Activated T-helper 2 cell treated with anti-CD3 and anti-CD28 coated beads, Interferon-gamma antibody, Interleukin-2, Interleukin-4, amounts not matched to agents 10 μg/mL and 5 μg/mL and 100 μg/mL, durations not matched to agents 14 hours and 24 hours and 36 hours (primary cell): ENCODE data around the gene ENAH. TPM values are rescaled to one million over a fixed set of nuclear protein-coding genes. Genes with fewer than 3 reads are reported as not detected.

Source experiments
- DNase-seq: peaks from one replicate; pipeline ENCODE4 v3.0.0; 2021; ENCODE audit warnings: low spot score
- H3K27ac Mint-ChIP-seq: one replicate; pipeline ENCODE4 v1.8.0; 2021; ENCODE audit warnings: mixed read lengths
- H3K27me3 Mint-ChIP-seq: one replicate; pipeline ENCODE4 v1.8.0; 2021; ENCODE audit warnings: low read depth, mixed read lengths
- H3K36me3 Mint-ChIP-seq: one replicate; pipeline ENCODE4 v1.8.0; 2021; ENCODE audit warnings: low read depth, mixed read lengths
- H3K4me1 Mint-ChIP-seq: one replicate; pipeline ENCODE4 v1.8.0; 2021; ENCODE audit warnings: low read depth, mixed read lengths
- H3K4me3 Mint-ChIP-seq: one replicate; pipeline ENCODE4 v1.8.0; 2021; ENCODE audit warnings: low read depth, mild to moderate bottlenecking, moderate library complexity, mixed read lengths
- H3K9me3 Mint-ChIP-seq: one replicate; pipeline ENCODE4 v1.8.0; 2021; ENCODE audit warnings: mixed read lengths
- intact Hi-C: fragments of 100-400 bp; cut with micrococcal nuclease; formaldehyde crosslinking; loops from one replicate; pipeline ENCODE4 v1.15.1; 2023
- total RNA-seq: library from RNA; stranded (reverse); gene quantifications from 2 replicates; pipeline ENCODE4 v1.2.3, GENCODE V29; 2022

The ENAH gene
- total RNA-seq, 1 donor from 2014 or later: 0.14 TPM

- Mint-ChIP-seq H3K27me3 (peaks cover 6% of the 10 kb centered on the region), H3K36me3 (no peaks in the 10 kb centered on the region), H3K4me1 (no peaks in the 10 kb centered on the region), H3K27ac (no peak overlapping the region), H3K9me3 (no peaks in the 10 kb centered on the region), H3K4me3 (no peak overlapping the region)
- intact Hi-C loops: no loop called here
- no peak for DNase-seq
Measured at GRCh38 chr1:225603538-225604354, 49.2 kb downstream of the ENAH start.

DNA sequence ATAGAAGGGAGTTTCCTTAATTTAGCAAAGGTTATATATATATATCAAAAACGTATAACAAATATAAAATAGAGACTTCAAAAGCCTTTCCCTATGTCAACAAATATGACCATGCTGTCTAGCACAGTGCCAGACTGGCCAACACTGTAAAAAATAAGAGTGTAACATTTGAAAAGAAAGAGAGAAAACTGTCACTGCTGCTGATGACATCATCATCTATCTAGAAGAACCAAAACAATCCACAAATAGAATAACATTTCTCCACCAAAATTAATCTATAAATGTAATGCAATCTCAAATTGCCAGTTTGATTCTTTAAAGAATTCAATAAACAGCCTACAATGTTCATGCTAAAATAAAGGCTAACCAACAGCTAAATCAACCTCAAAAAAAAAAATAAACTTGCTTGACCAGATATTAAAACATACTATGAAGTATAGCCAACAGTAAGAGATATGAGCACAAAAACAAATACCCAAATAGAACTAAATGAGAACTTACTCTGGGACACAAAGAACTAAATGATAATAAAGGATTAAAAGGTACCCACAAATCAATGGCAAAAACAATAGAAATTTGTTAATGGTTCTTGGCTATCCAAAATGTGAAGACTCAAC lies 50.2 kb downstream of the ENAH start:
- Mint-ChIP-seq H3K27ac (no peak overlapping the region), H3K27me3 (peaks cover 6% of the 10 kb centered on the region), H3K4me3 (no peak overlapping the region), H3K9me3 (no peaks in the 10 kb centered on the region), H3K4me1 (no peaks in the 10 kb centered on the region), H3K36me3 (no peaks in the 10 kb centered on the region)
- intact Hi-C loops: no loop called here
- no peak for DNase-seq

DNA sequence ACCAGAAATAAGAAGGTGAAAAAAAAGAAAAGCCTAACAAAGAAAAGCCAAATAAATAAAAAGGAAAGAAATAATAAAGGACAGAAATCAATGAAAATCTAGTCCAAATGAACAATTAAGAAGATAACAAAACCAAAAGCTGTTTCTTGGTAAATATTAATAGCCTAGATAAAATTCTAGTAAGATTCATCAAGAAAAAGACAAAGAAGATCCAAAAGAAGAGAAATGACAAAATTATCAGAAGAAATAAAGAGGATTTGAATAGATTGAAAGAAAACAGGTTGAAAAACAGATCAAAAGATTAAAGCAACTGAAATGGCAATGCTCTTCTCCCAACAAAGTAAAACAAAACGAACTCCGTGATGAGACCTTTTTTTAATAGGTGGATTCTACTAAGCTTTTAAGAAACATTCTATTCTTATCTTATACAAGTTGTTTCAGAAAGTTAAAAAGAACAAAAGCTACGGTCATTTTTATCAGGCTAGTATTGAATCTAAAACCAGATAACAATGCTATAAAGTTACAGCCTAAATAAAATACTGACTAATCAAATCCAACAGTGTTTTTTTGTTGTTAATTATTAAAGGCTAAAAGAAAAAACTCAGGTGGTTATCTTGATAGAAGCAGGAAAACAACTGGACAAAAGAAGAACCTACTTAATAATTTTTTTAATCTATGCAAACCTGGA lies 50.9 kb downstream of the ENAH start:
- no peaks in the 10 kb centered on the region for H3K4me1 Mint-ChIP-seq

GRCh38 chr1:225598847-225599246 lies 54.1 kb downstream of the ENAH start:
- no peak for DNase-seq
- no peaks in the 10 kb centered on the region for H3K36me3 Mint-ChIP-seq
- H3K27ac Mint-ChIP-seq: no peak overlapping the region
- H3K4me1 Mint-ChIP-seq: no peaks in the 10 kb centered on the region
- intact Hi-C loops: no loop called here
- H3K4me3 Mint-ChIP-seq: no peak overlapping the region
- H3K27me3 Mint-ChIP-seq: peaks cover 14% of the 10 kb centered on the region
- H3K9me3 Mint-ChIP-seq: no peaks in the 10 kb centered on the region

More for the DNA sequence above, 50.9 kb downstream of the ENAH start:
- Mint-ChIP-seq H3K9me3 (no peaks in the 10 kb centered on the region), H3K36me3 (no peaks in the 10 kb centered on the region), H3K27me3 (peaks cover 6% of the 10 kb centered on the region), H3K27ac (no peak overlapping the region), H3K4me3 (no peak overlapping the region)
- intact Hi-C loops: no loop called here
- no peak for DNase-seq

GRCh38 chr1:225597926-225598575 lies 54.9 kb downstream of the ENAH start:
- H3K4me1 Mint-ChIP-seq: no peaks in the 10 kb centered on the region
- no peak overlapping the region for H3K4me3 Mint-ChIP-seq
- H3K36me3 Mint-ChIP-seq: no peaks in the 10 kb centered on the region
- intact Hi-C loops: no loop called here
- H3K9me3 Mint-ChIP-seq: no peaks in the 10 kb centered on the region
- no peak overlapping the region for H3K27ac Mint-ChIP-seq
- H3K27me3 Mint-ChIP-seq: peaks cover 14% of the 10 kb centered on the region
- no peak for DNase-seq

DNA sequence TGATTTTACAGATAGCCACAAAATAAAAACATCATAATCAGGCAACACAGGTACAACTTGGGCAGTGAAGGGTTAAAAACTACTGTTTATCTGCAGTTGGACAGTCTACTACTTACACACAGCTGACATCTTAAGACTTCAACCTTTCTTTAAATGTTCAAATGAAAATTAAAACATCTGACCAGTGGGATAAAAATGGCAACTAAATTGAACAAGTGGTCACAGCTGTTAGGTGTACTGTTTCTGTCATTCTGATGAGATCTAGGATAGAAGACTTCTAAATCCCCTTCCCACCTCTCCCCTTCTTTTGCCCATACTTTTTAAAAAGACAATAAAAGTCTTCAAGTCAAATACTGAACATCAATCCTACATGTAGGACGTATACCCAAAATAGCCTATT lies 56.2 kb downstream of the ENAH start:
- no peak overlapping the region for H3K27ac Mint-ChIP-seq
- intact Hi-C loops: no loop called here
- no peaks in the 10 kb centered on the region for H3K4me1 Mint-ChIP-seq
- no peaks in the 10 kb centered on the region for H3K36me3 Mint-ChIP-seq
- no peak overlapping the region for H3K4me3 Mint-ChIP-seq
- H3K9me3 Mint-ChIP-seq: no peaks in the 10 kb centered on the region
- no peak for DNase-seq
- H3K27me3 Mint-ChIP-seq: peaks cover 11% of the 10 kb centered on the region

DNA sequence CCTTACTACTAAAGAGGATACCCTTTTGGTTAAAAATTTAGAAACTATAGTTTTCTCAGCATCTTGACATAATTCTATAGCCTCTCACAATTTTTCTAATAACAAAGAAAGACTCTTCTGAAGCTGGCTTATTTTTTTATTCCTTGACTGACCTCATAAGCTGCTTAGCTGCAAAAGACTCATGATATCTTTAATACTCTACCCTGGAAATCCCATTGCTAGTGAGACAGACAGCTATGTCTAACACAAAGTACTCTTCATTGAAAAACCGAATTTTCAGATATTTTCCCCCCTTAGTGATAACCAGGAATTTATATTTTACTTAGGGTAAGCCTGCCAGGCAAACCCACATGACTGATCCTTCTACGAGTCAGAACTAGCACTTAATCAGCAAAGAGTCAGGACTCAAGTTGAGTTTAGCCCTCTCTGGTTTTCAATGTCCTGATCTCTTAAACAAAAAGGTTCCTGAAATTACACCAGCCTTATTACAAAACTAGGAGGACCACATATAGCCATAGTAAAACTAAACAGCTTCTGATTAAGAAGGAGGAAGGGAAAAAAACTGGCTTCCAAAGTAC lies 56.9 kb downstream of the ENAH start:
- H3K4me1 Mint-ChIP-seq: no peaks in the 10 kb centered on the region
- H3K9me3 Mint-ChIP-seq: no peaks in the 10 kb centered on the region

DNA sequence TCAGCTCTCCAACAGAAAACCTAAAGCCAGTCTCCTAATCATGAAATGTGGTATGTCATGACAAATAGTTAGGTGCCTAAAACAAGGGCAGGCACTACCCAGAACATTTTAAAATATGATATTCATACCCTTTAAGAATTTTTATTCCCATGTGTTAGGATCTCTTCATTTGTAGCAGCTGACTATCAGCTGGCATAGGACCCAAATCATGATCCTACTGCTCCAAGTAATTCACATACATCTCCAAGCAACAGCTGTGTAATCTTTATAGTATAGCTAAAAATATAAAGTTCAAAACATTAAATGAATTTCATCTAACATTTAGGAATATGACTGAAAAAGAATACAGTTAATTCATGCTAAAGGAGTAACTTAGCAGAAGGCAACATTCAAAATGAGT lies 57.5 kb downstream of the ENAH start:
- Mint-ChIP-seq H3K27me3 (peaks cover 10% of the 10 kb centered on the region), H3K4me1 (no peaks in the 10 kb centered on the region), H3K9me3 (no peaks in the 10 kb centered on the region), H3K36me3 (no peaks in the 10 kb centered on the region), H3K27ac (no peak overlapping the region), H3K4me3 (no peak overlapping the region)
- intact Hi-C loops: no loop called here
- DNase-seq: no peak

More for the DNA sequence above, 56.9 kb downstream of the ENAH start:
- intact Hi-C loops: no loop called here
- no peak overlapping the region for H3K27ac Mint-ChIP-seq
- peaks cover 10% of the 10 kb centered on the region for H3K27me3 Mint-ChIP-seq
- H3K36me3 Mint-ChIP-seq: no peaks in the 10 kb centered on the region
- DNase-seq: no peak
- no peak overlapping the region for H3K4me3 Mint-ChIP-seq

DNA sequence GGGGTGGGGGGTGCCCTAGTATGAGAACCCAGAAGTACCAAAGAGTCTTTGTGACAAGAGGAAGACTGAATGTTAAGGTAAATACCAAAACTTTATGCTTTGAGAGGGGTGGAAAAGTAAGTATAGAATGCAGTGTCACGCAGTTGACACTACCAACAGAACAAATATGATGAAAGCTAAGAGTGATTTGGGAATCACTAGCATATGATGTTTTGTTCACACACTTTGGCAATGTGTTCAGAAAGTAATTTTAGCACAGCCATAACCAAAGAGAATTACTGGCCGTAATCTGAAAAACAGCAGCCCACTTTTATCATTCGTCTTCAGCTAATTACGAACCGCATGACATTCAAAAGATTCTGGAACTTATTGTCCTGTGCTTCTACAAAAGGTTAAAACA lies 59.5 kb downstream of the ENAH start:
- DNase-seq: no peak
- Mint-ChIP-seq H3K36me3 (no peaks in the 10 kb centered on the region), H3K4me3 (no peak overlapping the region), H3K4me1 (no peaks in the 10 kb centered on the region), H3K27ac (no peak overlapping the region), H3K9me3 (no peaks in the 10 kb centered on the region), H3K27me3 (peaks cover 8% of the 10 kb centered on the region)
- intact Hi-C loops: no loop called here

DNA sequence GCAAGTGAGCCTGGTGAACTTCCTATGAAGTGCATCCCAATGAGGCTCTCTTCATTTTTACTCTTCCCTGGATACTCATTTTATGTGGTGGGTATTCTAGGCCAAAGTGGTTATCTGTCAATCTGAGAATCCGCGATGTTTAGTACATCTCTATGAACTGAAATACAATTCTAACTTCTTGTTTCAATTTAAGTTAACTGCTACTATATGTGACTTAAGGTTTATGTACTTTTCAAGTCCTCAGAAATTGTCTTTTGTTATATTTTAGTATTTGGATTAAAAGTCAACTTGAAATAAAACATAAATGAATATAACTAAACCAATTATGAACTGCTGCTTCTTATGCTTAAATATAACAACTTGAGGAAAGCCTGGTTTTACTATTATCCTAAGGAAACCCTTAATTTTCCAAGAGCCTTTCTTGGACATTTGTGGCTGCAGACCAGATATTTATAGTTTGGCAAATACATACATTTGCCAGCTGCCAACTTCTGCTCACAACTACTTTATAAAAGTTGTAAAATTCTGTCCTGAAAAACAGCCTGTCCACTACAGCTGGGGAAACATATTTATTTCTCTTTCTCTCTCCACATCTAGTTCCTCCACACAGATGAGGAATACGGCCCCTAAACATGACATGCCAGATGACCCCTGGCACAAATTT lies 60.4 kb downstream of the ENAH start:
- Mint-ChIP-seq H3K9me3 (no peaks in the 10 kb centered on the region), H3K4me1 (no peaks in the 10 kb centered on the region), H3K36me3 (no peaks in the 10 kb centered on the region), H3K27ac (no peak overlapping the region), H3K27me3 (peaks cover 13% of the 10 kb centered on the region), H3K4me3 (no peak overlapping the region)
- DNase-seq: no peak
- intact Hi-C loops: no loop called here

DNA sequence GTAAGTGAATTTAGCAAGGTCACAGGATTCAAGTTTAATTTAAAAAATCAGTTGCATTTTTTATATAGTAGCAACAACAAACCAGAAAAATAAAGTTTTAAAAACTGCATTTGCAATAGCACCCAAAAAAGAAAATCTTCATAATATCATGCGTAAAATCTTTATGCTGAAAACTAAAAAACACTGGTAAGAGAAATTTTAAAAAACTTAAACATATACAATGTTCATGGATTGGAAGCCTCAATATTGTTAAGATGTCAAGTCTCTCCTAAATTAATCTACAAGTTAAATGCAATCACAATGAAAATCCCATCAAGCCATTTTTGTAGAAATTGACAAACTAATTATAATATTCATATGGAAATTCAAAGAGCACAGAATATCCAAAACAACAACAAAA lies 65.6 kb downstream of the ENAH start:
- Mint-ChIP-seq H3K4me3 (no peak overlapping the region), H3K4me1 (no peaks in the 10 kb centered on the region), H3K27ac (no peak overlapping the region), H3K9me3 (no peaks in the 10 kb centered on the region), H3K36me3 (no peaks in the 10 kb centered on the region), H3K27me3 (peaks cover 12% of the 10 kb centered on the region)
- no peak for DNase-seq
- intact Hi-C loops: no loop called here

- no peak overlapping the region for H3K27ac Mint-ChIP-seq
- peaks cover 12% of the 10 kb centered on the region for H3K27me3 Mint-ChIP-seq
- H3K36me3 Mint-ChIP-seq: no peaks in the 10 kb centered on the region
- H3K9me3 Mint-ChIP-seq: no peaks in the 10 kb centered on the region
- intact Hi-C loops: no loop called here
- H3K4me1 Mint-ChIP-seq: no peaks in the 10 kb centered on the region
- no peak overlapping the region for H3K4me3 Mint-ChIP-seq
- DNase-seq: no peak
Measured at GRCh38 chr1:225581186-225581585, 71.7 kb downstream of the ENAH start.
